Measurements from ENCODE around the gene UBA3. TPM values are rescaled to one million over a fixed set of nuclear protein-coding genes. Genes with fewer than 3 reads are reported as not detected.
A peak's percentile ranks its signal among the peaks of the same experiment; 100 is the strongest.

Gene UBA3
- total RNA-seq, 1 experiment from 2014 or later = 47.1 TPM

- in situ Hi-C loops (cut with HindIII; ENCODE audit: low pct_unique_long_range_greater_than_20kb, low sequenced_read_pairs) = no loop called here
- DNase-seq (ENCODE audit: low read depth) = peak; percentile 38
Measured at GRCh38 chr3:69082805-69083204, 2.6 kb upstream of the UBA3 start.

GRCh38 chr3:69082361-69082760 lies 2.2 kb upstream of the UBA3 start:
- in situ Hi-C loops (cut with HindIII; ENCODE audit: low pct_unique_long_range_greater_than_20kb, low sequenced_read_pairs) = no loop called here
- no peak for DNase-seq (ENCODE audit: low read depth)

- in situ Hi-C loops (cut with HindIII; ENCODE audit: low pct_unique_long_range_greater_than_20kb, low sequenced_read_pairs) = no loop called here
- DNase-seq (ENCODE audit: low read depth) = no peak
Measured at GRCh38 chr3:69081583-69082262, 1.6 kb upstream of the UBA3 start.

GRCh38 chr3:69079269-69080159 lies 651 bp downstream of the UBA3 start:
- in situ Hi-C loops (cut with HindIII; ENCODE audit: low pct_unique_long_range_greater_than_20kb, low sequenced_read_pairs) = no loop called here
- no peak for DNase-seq (ENCODE audit: low read depth)

DNA sequence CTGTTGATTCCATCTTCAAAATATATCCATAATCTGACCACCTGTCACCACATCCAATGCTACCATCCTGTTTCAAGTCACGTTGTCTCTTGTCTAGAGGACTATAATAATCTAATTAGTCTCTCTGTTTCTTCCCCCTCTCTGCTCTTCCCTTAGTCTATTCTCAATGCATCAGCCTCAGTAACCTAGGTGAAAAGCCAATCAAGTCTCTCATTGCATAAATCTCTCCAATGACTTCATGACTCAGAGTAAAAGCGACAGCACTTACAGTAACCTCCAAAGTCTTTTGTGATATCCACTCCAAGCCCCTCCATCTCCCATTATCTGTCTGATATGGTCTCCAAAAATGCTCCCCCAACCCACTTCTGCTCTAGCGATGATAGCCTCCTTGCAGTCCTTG lies 7.2 kb downstream of the UBA3 start:
- in situ Hi-C loops (cut with HindIII; ENCODE audit: low pct_unique_long_range_greater_than_20kb, low sequenced_read_pairs) = no loop called here

GRCh38 chr3:69066121-69066520 lies 14.0 kb downstream of the UBA3 start:
- in situ Hi-C loops (cut with HindIII; ENCODE audit: low pct_unique_long_range_greater_than_20kb, low sequenced_read_pairs) = no loop called here
- DNase-seq (ENCODE audit: low read depth) = no peak

More for the DNA sequence above, 7.2 kb downstream of the UBA3 start:
- DNase-seq (ENCODE audit: low read depth) = no peak

DNA sequence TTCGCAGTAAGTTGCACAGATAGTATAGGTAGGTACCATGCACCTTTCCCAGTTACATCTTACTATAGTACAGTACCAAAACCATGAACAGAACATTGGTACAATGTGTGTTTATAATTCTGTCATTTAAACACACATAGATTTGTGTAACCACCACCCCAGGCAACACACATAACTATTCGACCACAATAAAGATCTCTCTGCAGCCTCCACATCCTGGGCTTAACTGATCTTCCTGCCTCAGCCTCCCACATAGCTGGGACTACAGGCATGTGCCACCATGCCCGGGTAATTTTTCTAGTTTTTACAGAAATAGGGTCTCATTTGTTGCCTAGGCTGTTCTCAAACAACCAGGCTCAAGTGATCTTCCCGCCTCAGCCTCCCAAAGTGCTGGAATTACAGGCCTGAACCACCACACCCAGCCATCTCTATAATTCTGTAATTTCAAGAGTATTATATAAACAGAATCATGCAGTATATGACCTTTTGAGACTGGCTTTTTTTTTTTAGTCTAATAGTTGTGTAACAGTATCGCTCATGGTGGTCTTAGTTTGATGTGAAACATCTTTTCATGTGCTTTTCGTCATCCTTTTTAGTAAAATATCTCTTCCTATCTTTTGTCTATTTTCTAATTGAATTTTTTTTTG lies 14.7 kb downstream of the UBA3 start:
- in situ Hi-C loops (cut with HindIII; ENCODE audit: low pct_unique_long_range_greater_than_20kb, low sequenced_read_pairs) = no loop called here
- no peak for DNase-seq (ENCODE audit: low read depth)

GRCh38 chr3:69063636-69064035 lies 16.5 kb downstream of the UBA3 start:
- no peak for DNase-seq (ENCODE audit: low read depth)
- in situ Hi-C loops (cut with HindIII; ENCODE audit: low pct_unique_long_range_greater_than_20kb, low sequenced_read_pairs) = no loop called here

- in situ Hi-C loops (cut with HindIII; ENCODE audit: low pct_unique_long_range_greater_than_20kb, low sequenced_read_pairs) = no loop called here
- no peak for DNase-seq (ENCODE audit: low read depth)
Measured at GRCh38 chr3:69059688-69060087, 20.5 kb downstream of the UBA3 start.

DNA sequence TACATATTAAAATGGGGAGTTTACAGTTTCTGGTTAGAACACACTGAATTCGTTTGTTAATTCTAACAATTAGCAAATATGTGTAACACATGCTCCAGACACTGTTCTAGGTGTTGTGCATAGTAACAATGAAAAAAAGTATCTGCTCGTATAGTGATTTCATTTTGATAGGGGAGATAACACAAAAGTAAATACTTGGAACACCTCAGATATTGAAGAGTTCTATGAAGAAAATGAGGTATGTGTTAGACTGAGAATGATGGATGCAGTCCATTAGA lies 21.3 kb downstream of the UBA3 start:
- DNase-seq (ENCODE audit: low read depth) = no peak
- in situ Hi-C loops (cut with HindIII; ENCODE audit: low pct_unique_long_range_greater_than_20kb, low sequenced_read_pairs) = no loop called here

GRCh38 chr3:69058180-69058946 lies 21.8 kb downstream of the UBA3 start:
- in situ Hi-C loops (cut with HindIII; ENCODE audit: low pct_unique_long_range_greater_than_20kb, low sequenced_read_pairs) = no loop called here
- no peak for DNase-seq (ENCODE audit: low read depth)

DNA sequence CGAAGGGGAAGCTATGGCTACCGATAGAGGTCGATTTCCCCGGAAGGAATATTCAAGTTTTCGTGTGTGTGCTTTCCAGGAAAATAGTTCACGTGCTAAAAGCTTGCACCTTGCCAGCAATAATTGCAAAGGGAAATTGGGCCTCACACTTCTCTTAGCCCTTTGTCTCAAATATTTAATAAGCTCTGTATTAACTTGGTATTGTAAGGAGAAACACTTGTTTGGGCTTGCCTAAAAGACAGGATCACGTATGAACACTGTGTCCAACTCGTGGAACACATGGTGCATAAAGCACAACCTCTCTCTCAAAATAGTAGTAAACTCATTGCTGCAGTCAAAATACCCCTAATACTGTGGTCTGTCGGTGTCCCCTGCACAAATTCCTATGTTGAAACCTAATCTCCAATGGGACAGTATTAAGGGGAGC lies 27.7 kb downstream of the UBA3 start:
- in situ Hi-C loops (cut with HindIII; ENCODE audit: low pct_unique_long_range_greater_than_20kb, low sequenced_read_pairs) = no loop called here
- DNase-seq (ENCODE audit: low read depth) = no peak

DNA sequence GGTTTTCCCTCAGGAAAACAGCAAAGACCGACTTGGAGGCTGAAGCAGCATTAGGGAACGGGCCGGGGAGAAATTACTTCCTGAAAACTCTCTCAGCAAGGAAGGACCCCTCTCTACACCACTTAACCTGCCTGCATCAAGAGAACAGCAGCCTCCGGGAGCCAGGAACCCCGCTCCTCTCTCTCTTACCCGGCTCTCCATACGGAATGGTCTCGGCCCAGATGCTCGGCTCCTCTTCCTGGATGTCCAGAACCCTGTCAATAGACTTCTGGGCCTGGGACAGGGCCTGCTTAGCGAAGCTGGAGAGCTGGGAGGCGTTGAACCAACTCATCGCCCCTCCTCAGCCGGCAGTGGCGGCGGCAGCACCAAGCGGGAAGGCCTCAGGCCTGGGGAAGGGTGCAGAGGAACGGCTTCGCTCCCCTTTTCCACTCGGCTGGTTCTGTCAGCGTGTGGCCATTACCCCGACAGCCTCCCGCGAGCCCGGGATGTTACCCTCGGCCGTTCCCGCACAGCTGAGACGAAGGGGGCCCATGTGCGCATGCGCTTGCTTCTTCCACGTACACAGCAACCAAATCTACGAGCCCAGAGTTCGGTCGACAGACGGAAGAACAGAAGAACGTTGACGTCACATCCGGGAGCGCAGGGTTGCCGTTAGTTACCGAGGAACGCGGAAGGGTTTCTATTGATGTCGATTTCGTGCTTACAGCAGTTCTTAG lies 28.3 kb downstream of the UBA3 start, which contains the start of gene TMF1:
Gene TMF1, minus strand, starts transcription at position 578 of the 716 bp plus-strand sequence. Its CDS starts 247 bp downstream, at position 331.
- DNase-seq (ENCODE audit: low read depth) = peak; percentile 92
- in situ Hi-C loops (cut with HindIII; ENCODE audit: low pct_unique_long_range_greater_than_20kb, low sequenced_read_pairs) = no loop called here

DNA sequence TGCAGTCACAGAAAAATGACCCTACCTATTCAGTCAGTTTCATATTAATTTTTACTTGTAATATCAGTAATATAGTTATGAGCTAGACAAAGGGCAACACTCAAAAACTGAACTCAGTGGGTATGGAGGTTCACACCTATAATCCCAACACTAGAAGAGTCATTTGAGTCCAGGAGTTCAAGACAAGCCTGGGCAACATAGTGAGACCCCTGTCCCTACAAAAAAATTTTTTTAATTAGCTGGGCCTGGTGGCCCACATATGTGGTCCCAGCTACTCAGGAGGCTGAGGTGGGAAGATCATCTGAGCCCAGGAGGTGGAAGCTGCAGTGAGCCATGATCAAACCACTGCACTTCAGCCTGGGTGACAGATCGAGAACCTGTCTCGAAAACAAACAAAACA lies 31.2 kb downstream of the UBA3 start:
- in situ Hi-C loops (cut with HindIII; ENCODE audit: low pct_unique_long_range_greater_than_20kb, low sequenced_read_pairs) = no loop called here
- DNase-seq (ENCODE audit: low read depth) = no peak

DNA sequence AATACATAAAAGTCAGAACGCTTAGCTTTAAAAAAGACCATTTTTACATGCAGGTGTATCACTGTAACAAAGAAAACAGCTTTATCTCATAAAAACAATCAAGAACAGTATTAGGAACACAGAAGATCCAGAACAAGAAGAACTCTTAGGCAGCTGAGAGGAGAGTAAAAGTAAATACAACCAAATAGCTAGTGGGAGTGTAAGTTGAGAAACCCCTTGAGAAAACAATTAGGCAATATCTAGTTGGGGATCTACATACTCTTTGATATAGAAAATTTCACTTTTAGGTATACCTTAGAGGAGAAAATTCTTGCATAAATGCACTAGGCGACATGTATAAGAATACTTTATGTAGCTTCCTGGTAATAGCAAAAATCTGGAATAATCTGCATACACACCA lies 35.6 kb downstream of the UBA3 start:
- in situ Hi-C loops (cut with HindIII; ENCODE audit: low pct_unique_long_range_greater_than_20kb, low sequenced_read_pairs) = no loop called here
- DNase-seq (ENCODE audit: low read depth) = no peak

- in situ Hi-C loops (cut with HindIII; ENCODE audit: low pct_unique_long_range_greater_than_20kb, low sequenced_read_pairs) = no loop called here
- no peak for DNase-seq (ENCODE audit: low read depth)
Measured at GRCh38 chr3:69033470-69033869, 46.7 kb downstream of the UBA3 start.

DNA sequence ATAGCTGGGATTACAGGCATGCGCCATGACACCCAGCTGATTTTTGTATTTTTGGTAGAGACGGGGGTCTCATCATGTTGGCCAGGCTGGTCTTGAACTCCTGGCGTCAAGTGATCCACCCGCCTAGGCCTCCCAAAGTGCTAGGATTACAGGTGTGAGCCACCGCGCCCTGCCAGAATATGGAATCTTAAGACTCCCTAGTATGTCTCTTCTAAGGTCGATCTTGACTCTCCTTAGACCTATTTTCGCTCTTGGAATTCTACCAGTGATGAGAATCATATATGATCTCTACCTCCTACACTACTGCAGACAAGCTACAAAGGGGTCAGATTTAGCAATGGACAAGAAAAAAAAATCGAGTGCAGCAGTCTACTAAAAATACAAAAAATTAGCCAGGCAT lies 47.4 kb downstream of the UBA3 start:
- no peak for DNase-seq (ENCODE audit: low read depth)
- in situ Hi-C loops (cut with HindIII; ENCODE audit: low pct_unique_long_range_greater_than_20kb, low sequenced_read_pairs) = no loop called here

GRCh38 chr3:69032142-69032541 lies 48.0 kb downstream of the UBA3 start:
- no peak for DNase-seq (ENCODE audit: low read depth)
- in situ Hi-C loops (cut with HindIII; ENCODE audit: low pct_unique_long_range_greater_than_20kb, low sequenced_read_pairs) = no loop called here

All from Caki2 (cell line).